HG02870 (cell line): ENCODE results near the gene NSF.
"Not testable (repeated sequence)": the region's sequence is repeated elsewhere in the genome, so short reads cannot be mapped to it uniquely, and the experiment has no call there.

Experiments
- ATAC-seq: cut with Tn5 transposase; IDR thresholded peaks from one replicate; pipeline ENCODE4 v1.9.1; 2021; ENCODE audit warnings: mild to moderate bottlenecking, moderate library complexity; ENCODE audit not compliant: unreplicated experiment

NSF gene

DNA sequence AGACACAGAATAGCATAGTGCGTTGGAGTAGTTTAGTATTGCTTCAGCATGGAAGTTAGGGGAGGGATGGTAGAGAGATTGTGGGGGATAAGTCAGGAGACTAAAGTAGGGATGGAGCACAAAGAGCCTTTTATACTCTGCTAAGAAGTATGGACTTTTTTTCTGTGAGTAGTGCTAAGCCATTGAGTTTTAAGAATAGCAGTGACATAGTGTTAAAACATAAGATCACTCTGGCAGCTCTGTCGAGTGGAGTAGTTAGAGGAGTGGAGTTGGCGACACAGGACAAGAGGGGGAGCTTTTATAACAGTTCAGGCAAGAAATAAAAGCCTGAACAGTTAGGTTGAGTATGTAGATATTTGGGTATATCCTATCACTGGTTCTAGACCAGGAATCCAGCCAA, 106.1 kb downstream of the NSF start:
- ATAC-seq: not testable (repeated sequence)

DNA sequence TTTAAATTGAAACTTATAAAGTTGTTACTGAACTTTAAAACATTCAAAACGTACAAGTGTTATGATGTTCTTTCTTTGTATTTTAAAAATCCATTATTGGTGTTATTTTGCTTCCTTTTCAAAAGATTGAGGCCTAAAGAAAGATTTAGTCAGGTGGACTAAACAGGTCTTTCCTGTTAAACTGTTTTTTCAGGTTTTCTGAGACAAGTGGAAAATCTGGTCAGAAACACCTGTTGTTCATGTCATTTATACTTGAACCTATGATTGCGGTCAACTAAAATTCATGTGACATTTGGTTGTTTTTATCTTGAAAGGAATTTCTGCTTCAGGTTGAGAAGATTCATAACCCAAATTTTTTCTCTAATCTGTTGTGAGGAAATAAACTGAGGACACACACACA, 108.5 kb downstream of the NSF start:
- ATAC-seq: not testable (repeated sequence)

DNA sequence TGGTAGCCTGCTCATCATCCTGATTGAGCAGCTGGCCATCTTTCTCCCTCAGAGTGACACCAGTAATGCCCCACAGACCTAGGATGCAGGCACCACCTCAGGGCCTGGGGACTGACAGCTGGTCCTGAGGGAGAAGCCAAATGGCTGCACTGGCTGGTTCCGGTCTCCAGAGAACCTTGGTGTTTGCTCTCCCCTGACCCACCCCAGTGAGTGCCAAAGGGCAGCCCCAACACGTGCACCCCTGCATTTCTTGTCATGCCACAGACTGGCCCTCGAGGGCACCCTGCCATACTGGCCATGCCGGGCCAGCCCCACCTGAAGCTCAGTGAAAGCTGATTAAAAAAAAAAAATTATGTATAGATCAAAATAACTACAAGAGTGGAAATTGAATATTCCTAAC, 127.5 kb downstream of the NSF start:
- no peak for ATAC-seq

- ATAC-seq: no peak
Observed at GRCh38 chr17:46719891-46720290, 129.4 kb downstream of the NSF start.

- no peak for ATAC-seq
Observed at GRCh38 chr17:46720408-46720807, 129.9 kb downstream of the NSF start.

DNA sequence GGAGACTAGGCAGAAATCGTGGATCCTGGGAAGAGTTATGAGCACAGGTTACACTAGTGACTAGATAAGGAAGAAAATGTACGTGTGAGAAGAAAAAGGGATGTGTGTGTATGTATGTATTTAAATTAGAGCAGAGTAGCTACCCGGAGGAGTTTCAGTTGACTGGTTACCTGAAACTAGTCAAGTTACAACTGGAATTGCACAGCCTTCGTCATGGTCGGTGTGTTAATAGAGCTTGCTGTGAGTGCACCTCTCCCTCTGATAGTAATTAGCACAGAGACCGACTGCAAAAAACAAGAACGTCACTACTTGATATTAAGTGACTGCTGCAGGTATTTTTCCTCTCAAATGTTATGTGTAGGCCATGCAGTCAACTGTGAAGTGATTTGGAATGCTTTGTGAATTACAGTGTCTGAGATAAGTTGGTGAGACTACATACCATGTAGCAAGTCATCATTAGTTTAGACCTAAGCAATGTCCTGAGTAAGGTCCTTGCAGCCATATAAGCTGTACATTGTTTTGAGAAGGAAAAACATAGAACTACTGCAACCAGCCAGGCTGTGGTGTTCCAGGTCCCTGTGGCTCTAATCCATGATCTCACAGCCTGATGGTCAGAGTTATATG, 132.3 kb downstream of the NSF start:
- no peak for ATAC-seq

DNA sequence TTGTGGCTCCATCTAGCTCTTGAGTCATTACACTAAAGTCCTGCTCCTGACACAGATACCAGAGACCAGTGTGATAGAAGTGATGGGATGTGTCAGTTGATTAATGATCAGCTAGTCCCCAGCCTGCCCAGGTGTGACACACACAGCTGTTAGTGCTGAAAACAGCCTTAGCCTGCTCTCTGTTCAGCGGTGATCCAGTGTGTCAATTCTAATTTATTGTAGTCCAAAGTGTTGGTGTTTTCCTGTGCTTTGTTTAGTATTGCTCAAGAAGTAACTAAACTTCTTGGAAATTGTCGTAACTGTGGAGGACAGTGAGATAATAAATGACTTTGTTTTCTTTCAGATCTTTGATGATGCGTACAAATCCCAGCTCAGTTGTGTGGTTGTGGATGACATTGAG, 135.7 kb downstream of the NSF start:
- ATAC-seq: no peak

DNA sequence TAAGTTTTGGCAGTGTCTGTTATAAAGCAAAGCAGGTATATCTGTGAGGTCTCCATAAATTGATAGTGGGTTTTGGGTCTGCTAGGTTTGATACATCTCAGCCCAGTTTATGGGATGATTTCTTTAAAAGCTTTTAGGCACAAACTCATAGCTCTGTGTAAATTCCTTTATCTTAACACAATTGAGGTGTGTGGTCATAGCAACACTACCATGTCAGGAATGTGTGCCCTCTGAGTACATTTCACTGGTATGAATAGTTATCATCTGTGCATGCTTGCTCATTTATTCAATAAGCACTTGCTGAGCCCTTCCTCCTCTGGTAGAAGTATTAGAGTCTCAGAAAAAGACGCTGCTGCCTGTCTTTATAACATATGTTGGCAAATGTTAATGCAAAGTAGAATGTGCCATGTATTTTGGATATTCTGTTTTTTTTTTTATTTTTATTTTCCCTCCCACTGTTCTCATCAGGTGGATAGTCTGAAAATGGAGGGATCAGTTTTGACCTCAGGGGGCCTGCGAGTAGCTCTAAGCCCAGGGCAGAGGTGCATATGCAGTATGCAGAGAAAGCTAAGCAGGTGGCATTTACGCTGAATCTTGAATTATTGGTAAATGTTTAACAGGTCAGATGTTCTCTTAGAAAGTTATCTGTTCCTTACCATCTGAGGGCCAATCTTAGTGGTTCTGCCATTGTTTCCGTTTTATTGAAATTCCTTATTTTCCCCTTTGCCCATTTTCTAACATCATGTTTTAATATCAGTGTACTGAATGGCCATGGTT, 137.3 kb downstream of the NSF start:
- ATAC-seq: no peak

- no peak for ATAC-seq
Observed at GRCh38 chr17:46730026-46730425, 139.6 kb downstream of the NSF start.

DNA sequence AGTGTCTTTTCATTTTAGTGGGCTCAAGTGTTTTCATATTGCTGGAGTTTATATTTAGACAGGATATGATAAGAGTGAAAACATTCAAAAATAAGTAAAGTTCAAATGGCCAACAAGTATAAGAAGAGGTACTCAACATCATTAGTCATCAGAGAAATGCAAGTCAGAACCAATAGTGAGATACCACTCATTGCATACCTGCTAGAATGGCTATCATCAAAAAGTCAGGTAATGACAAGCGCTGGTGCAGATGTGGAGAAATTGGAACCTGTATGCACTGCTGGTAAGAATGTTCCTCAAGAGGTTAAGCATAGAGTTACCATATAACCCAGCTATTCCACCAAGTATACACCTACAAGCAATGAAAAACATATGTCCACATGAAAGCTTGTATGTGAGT, 140.2 kb downstream of the NSF start:
- no peak for ATAC-seq

GRCh38 chr17:46732160-46732559, 141.7 kb downstream of the NSF start:
- no peak for ATAC-seq

DNA sequence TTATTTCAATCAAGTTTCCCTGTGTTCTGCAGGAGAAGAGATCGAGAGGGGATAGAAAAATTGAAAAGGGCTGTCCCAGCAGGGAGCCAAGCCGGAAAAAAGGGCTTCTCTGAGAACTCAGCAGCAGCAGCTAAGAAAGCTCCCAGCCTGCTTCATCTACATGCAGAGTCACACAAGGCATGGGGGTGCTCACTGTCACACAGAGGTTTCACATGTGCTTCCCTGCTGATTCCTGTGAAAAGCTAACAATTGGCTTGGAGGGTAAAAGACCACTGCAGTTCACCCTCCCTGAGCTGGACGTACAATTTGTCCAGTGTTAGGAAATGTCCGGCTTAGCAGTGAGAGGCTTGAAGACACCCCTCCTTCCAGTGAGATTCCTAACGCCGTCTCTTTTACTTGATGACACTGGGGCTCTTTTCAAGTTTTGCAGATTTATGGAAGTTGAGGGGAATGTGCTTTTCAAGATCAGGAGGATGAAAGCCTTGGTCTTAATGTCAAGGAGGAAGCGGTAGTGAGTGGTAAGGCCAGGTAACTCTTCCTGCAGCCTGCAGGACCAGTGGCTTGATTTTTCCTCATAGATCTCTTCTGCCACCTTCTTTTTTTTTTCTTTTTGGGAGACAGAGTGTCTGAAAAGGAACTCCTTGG, 142.4 kb downstream of the NSF start:
- no peak for ATAC-seq

DNA sequence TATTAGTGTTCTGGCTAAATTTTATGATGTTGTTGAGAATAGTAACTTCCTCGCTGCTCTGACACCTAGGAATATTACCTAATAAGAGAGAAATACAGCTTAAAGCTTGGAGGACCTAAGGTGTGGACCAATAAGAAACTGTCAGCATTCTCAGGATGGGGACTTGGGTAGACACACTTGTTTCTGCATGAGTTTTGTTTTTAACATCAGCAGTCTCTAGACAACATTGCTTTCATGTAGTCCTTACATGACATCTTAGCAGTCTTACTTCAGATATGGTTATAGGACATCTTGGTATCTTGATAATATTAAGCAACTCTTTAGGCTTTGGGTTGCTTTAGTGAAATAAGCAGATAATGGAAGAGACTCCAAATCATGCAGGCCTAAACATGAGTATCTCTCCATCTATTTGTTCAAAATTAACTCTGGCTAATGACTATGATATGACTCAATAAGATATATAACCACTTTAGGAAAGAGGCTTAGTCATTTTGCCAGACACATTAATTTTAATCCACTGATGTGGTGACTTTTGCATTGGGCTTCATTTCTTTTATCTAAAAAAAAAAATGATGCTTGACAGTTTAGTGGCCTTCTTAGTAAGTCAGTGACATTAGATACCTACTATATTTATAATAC, 143.5 kb downstream of the NSF start:
- no peak for ATAC-seq

GRCh38 chr17:46736100-46736499, 145.6 kb downstream of the NSF start:
- no peak for ATAC-seq

DNA sequence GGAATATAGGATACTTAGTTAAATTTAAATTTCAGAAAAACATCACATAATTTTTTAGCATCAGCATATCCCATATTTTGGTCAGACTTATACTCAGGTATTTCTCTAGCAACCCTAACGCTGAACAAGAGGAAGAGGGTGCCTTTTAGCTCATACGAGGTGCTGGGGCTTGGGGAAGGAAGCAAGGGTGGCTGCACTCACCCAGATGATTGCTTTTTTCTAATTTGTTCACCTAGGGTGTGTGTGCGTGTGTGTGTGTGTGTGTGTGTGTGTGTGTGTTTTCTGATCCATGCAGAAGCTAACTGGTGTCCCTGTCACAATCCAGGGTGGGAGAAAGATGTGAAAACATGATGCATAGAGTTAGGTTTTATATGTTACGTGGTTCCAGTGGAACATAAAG, 146.9 kb downstream of the NSF start:
- no peak for ATAC-seq

DNA sequence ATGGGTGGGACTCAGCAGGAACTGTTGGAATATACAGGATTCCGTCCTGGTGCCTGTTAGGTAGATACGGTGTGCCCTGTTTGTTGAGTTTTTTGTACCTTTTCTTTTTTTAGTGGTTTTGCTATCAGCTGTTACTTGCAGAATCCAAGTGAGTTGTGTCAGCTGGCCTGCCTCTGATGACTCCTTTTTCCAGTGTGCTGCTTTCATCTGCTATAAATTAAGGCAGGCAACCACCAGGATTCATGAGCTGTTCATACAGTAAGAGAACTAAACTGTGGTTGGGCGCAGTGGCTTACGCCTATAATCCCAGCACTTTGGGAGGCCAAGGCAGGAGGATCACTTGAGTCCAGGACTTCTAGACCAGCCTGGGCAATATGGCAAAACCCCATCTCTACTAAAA, 148.1 kb downstream of the NSF start:
- ATAC-seq: no peak

- ATAC-seq: no peak
Observed at GRCh38 chr17:46739982-46740381, 149.5 kb downstream of the NSF start.

GRCh38 chr17:46741122-46741730, 150.8 kb downstream of the NSF start:
- ATAC-seq: no peak

DNA sequence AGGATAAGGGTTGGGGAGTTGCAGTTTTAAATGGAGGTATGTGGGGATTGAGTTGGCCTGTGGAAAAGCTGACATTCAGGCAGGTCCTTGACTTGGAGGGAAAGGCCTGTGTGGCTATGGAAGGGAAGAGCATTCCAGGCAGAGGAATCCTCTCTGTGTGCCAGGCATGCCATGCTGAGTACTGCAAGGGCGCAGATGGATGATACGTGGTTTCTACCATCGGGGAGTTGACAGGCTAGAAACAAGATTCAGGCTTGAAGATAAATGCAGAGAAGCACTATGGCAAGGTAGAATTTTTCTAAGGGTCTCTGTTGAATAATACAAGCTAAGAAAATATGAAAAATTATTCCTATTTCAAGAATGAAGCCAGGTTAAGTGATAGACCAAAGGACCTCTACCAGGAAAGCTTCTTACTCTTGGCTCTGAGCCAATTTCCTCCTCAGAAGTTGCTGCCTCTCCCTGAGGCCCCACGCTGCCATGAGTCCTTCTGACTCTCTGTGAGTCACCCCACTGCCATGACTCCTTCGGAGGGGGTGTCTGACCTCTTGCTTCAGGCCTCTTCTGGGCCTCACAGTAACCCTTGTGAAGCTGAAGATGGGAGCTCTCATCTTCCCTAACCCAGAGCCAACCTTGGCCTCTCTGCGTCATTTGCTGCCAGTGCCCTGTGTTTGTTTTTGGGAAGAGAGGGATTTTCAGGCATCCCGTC, 152.2 kb downstream of the NSF start:
- no peak for ATAC-seq

DNA sequence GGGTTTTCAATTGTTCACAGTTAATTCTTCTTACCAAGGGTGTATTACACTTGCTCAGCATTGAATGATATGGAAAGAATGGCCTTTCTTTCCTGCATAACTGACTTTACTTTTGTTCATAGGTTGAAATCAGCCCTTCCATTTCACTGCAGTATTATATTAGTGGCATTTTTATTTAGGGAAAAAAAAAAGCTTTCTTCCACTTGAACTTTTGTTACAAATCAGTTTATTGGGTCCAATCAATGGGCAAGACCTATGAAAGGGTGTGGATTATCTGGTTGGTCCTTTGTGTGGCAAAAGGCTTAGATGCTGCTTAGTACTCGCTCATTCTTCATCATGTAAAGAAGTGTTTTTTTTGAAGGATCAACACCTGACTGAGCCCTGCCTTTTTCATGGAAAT, 154.0 kb downstream of the NSF start:
- no peak for ATAC-seq

GRCh38 chr17:46745376-46745775, 154.9 kb downstream of the NSF start:
- ATAC-seq: no peak
